K562 (cell line): ENCODE measurements around the gene VPS9D1.

ENCODE experiments used
- CEBPZ ChIP-seq: fragments of 150-350 bp; IDR thresholded peaks from 2 replicates; pipeline ENCODE4 v1.6.1; 2014; ENCODE audit warnings: low read depth, mild to moderate bottlenecking, low read length, borderline replicate concordance
- CTCF ChIP-seq, 3 experiments: IDR thresholded peaks in 2 of 3; conservative IDR thresholded peaks in 1 of 3; 2 replicates each; pipeline ENCODE4 v1.5.1; 2011 to 2012; ENCODE audit warnings: low read length in 3 of 3, mild to moderate bottlenecking in 3 of 3, control low read depth in 2 of 3, improper control_type of control experiment in 1 of 3, inconsistent platforms in 1 of 3, low read depth in 1 of 3, mixed read lengths in 1 of 3, moderate library complexity in 1 of 3; ENCODE audit not compliant: insufficient read depth in 2 of 3
- FOXM1 ChIP-seq, 2 experiments: fragments of 450-650 bp in 1 of 2; sonication (generic) in 1 of 2; formaldehyde crosslinking in 1 of 2; IDR thresholded peaks; 2 replicates each; pipeline versions ENCODE4 v1.6.1 to v1.9.0; 2017 to 2022; ENCODE audit warnings: low read depth in 2 of 2, mild to moderate bottlenecking in 2 of 2, missing genetic modification reagents in 1 of 2, moderate library complexity in 1 of 2
- FOXO4 ChIP-seq: fragments of 450-650 bp; formaldehyde crosslinking; IDR thresholded peaks from 2 replicates; pipeline ENCODE4 v1.4.0; 2020; ENCODE audit warnings: mild to moderate bottlenecking, moderate library complexity
- HDAC1 ChIP-seq, 2 experiments: fragments of 450-650 bp; IDR thresholded peaks; 2 replicates each; pipeline ENCODE4 v1.6.1; 2016 to 2017; ENCODE audit warnings: inconsistent platforms in 1 of 2, mild to moderate bottlenecking in 1 of 2, moderate library complexity in 1 of 2
- MXI1 ChIP-seq: IDR thresholded peaks from 2 replicates; pipeline ENCODE4 v1.6.1; 2011; ENCODE audit warnings: low read depth, mild to moderate bottlenecking, improper control_type of control experiment, low read length
- NFYB ChIP-seq: IDR thresholded peaks from 2 replicates; pipeline ENCODE4 v1.6.1; 2011; ENCODE audit warnings: mild to moderate bottlenecking, moderate library complexity; ENCODE audit not compliant: insufficient read length; ENCODE audit errors: extremely low read depth
- POLR2B ChIP-seq: fragments of 450-650 bp; IDR thresholded peaks from 2 replicates; pipeline ENCODE4 v1.6.1; 2018; ENCODE audit warnings: low read depth; ENCODE audit not compliant: partially characterized antibody
- PTRF ChIP-seq: fragments of 450-650 bp; IDR thresholded peaks from 2 replicates; pipeline ENCODE4 v1.6.1; 2016; ENCODE audit warnings: mild to moderate bottlenecking, missing genetic modification characterization, missing compliant biosample characterization
- SPI1 ChIP-seq: IDR thresholded peaks from 2 replicates; pipeline ENCODE4 v1.6.1; 2011; ENCODE audit warnings: low read depth, low read length, control low read depth, borderline replicate concordance
- TBL1XR1 ChIP-seq, 2 experiments: IDR thresholded peaks; 2 replicates each; pipeline ENCODE4 v1.6.1; 2012; ENCODE audit warnings: improper control_type of control experiment in 2 of 2, low read length in 2 of 2, mild to moderate bottlenecking in 1 of 2

- TF ChIP-seq SPI1 (no peak), HDAC1 (IDR thresholded peaks at IDR 0.05) (no peak), TBL1XR1 (IDR thresholded peaks at IDR 0.05; ENCODE audit: low read length in 2 of 2) (no peak), MXI1 (no peak), PTRF (no peak), POLR2B (no peak), CEBPZ (no peak), NFYB (no peak), FOXO4 (CRISPR knock-in tag) (no peak), FOXM1 (IDR thresholded peaks at IDR 0.05; ENCODE audit: low read depth) (no peak), FOXM1 (CRISPR knock-in tag; IDR thresholded peaks at IDR 0.05; ENCODE audit: low read depth) (no peak), CTCF (IDR thresholded peaks at IDR 0.05 in 2 of 3, conservative IDR thresholded peaks at IDR 0.05 in 1 of 3; ENCODE audit: insufficient read depth in 2 of 3, low read depth in 1 of 3, low read length in 3 of 3) (no peak)
These were observed 34.8 kb downstream of the VPS9D1 start for GRCh38 chr16:89685916-89686315.
